WTC11 (cell line): ENCODE measurements around the gene PGLYRP2. TPM values are rescaled to one million over a fixed set of nuclear protein-coding genes. Genes with fewer than 3 reads are reported as not detected.

Experiments used
- ATAC-seq: fragments of 200-7000 bp; cut with Tn5 transposase; 2 replicates; pipeline ENCODE4 v1.10.0; 2021; ENCODE audit warnings: mild to moderate bottlenecking, moderate library complexity
- CTCF ChIA-PET: fragments of 300-600 bp; sonication (Branson Sonifier 250); formaldehyde crosslinking; loops from one replicate; lab custom pipeline; 2021; ENCODE audit warnings: antibody characterized with exemption; lab: Charles Lee
- POLR2A ChIA-PET: fragments of 350-600 bp; sonication (Branson Sonifier 250); formaldehyde crosslinking; loops from one replicate; lab custom pipeline; 2021; ENCODE audit warnings: antibody characterized with exemption; lab: Charles Lee
- DNase-seq: peaks from one replicate; pipeline ENCODE4 v3.0.0; 2021; ENCODE audit warnings: low spot score
- H3K27ac Mint-ChIP-seq: 2 replicates; pipeline ENCODE4 v1.8.0; 2021; ENCODE audit warnings: mixed read lengths
- H3K27me3 Mint-ChIP-seq: 2 replicates; pipeline ENCODE4 v1.8.0; 2021; ENCODE audit warnings: low read depth, mild to moderate bottlenecking, moderate library complexity, mixed read lengths
- H3K36me3 Mint-ChIP-seq: 2 replicates; pipeline ENCODE4 v1.8.0; 2021; ENCODE audit warnings: mixed read lengths
- H3K4me1 Mint-ChIP-seq: 2 replicates; pipeline ENCODE4 v1.8.0; 2022; ENCODE audit warnings: mixed read lengths
- H3K4me3 Mint-ChIP-seq: 2 replicates; pipeline ENCODE4 v1.8.0; 2021; ENCODE audit warnings: mild to moderate bottlenecking, moderate library complexity, mixed read lengths
- H3K9me3 Mint-ChIP-seq: 2 replicates; pipeline ENCODE4 v1.8.0; 2021; ENCODE audit warnings: mixed read lengths
- AR ChIP-seq: fragments of 250-450 bp; sonication (Bioruptor Pico); IDR thresholded peaks from 2 replicates; pipeline ENCODE4 v1.9.0; 2021; ENCODE audit warnings: mild to moderate bottlenecking
- ESRRA ChIP-seq: sonication (generic); formaldehyde crosslinking; IDR thresholded peaks from 2 replicates; pipeline ENCODE4 v1.8.1; 2022; ENCODE audit warnings: mild to moderate bottlenecking, missing genetic modification reagents, borderline replicate concordance
- ETV6 ChIP-seq: sonication (generic); formaldehyde crosslinking; IDR thresholded peaks from 2 replicates; pipeline ENCODE4 v1.8.1; 2022; ENCODE audit warnings: mild to moderate bottlenecking, missing genetic modification reagents
- SP1 ChIP-seq: sonication (generic); formaldehyde crosslinking; conservative IDR thresholded peaks from 2 replicates; pipeline ENCODE4 v1.8.1; 2022; ENCODE audit warnings: missing genetic modification reagents
- ZNF532 ChIP-seq: fragments of 250-450 bp; sonication (Bioruptor Pico); IDR thresholded peaks from 2 replicates; pipeline ENCODE4 v1.9.0; 2021; ENCODE audit warnings: mild to moderate bottlenecking, borderline replicate concordance
- total RNA-seq: library from RNA; stranded (reverse); gene quantifications from 3 replicates; pipeline ENCODE4 v1.2.3, GENCODE V29; 2021
- TF ChIP-seq, protein P1 (sequence below): sonication (generic); formaldehyde crosslinking; IDR thresholded peaks from 2 replicates; pipeline ENCODE4 v1.8.1; 2023; ENCODE audit warnings: mild to moderate bottlenecking, missing genetic modification reagents, moderate library complexity
- TF ChIP-seq, protein P2 (sequence below): sonication (generic); formaldehyde crosslinking; IDR thresholded peaks from 2 replicates; pipeline ENCODE4 v1.8.0; 2023; ENCODE audit warnings: missing genetic modification reagents, mild to moderate bottlenecking, borderline replicate concordance
- TF ChIP-seq, protein P3 (sequence below): sonication (generic); formaldehyde crosslinking; IDR thresholded peaks from 2 replicates; pipeline ENCODE4 v1.8.0; 2022; ENCODE audit warnings: mild to moderate bottlenecking, missing genetic modification reagents
- TF ChIP-seq, protein P4 (sequence below): sonication (generic); formaldehyde crosslinking; IDR thresholded peaks from 2 replicates; pipeline ENCODE4 v1.8.0; 2023; ENCODE audit warnings: mild to moderate bottlenecking, missing genetic modification reagents
- TF ChIP-seq, protein P5 (sequence below): fragments of 250-450 bp; sonication (Bioruptor Pico); conservative IDR thresholded peaks from 2 replicates; pipeline ENCODE4 v1.9.0; 2021; ENCODE audit warnings: mild to moderate bottlenecking

PGLYRP2 gene
- total RNA-seq, 1 experiment from 2014 or later = not detected

GRCh38 chr19:15456871-15457700 is 22.2 kb downstream of the PGLYRP2 start (continued):
- TF ChIP-seq, protein P1, sequence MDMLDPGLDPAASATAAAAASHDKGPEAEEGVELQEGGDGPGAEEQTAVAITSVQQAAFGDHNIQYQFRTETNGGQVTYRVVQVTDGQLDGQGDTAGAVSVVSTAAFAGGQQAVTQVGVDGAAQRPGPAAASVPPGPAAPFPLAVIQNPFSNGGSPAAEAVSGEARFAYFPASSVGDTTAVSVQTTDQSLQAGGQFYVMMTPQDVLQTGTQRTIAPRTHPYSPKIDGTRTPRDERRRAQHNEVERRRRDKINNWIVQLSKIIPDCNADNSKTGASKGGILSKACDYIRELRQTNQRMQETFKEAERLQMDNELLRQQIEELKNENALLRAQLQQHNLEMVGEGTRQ (CRISPR knock-in tag) = no peak
- TF ChIP-seq SP1 (CRISPR knock-in tag) (peak; percentile 45; the same call in 1 of the 2 replicates), ETV6 (no peak), ESRRA (CRISPR knock-in tag) (peak; percentile 39; the same call in 1 of the 2 replicates)
- TF ChIP-seq, protein P2, sequence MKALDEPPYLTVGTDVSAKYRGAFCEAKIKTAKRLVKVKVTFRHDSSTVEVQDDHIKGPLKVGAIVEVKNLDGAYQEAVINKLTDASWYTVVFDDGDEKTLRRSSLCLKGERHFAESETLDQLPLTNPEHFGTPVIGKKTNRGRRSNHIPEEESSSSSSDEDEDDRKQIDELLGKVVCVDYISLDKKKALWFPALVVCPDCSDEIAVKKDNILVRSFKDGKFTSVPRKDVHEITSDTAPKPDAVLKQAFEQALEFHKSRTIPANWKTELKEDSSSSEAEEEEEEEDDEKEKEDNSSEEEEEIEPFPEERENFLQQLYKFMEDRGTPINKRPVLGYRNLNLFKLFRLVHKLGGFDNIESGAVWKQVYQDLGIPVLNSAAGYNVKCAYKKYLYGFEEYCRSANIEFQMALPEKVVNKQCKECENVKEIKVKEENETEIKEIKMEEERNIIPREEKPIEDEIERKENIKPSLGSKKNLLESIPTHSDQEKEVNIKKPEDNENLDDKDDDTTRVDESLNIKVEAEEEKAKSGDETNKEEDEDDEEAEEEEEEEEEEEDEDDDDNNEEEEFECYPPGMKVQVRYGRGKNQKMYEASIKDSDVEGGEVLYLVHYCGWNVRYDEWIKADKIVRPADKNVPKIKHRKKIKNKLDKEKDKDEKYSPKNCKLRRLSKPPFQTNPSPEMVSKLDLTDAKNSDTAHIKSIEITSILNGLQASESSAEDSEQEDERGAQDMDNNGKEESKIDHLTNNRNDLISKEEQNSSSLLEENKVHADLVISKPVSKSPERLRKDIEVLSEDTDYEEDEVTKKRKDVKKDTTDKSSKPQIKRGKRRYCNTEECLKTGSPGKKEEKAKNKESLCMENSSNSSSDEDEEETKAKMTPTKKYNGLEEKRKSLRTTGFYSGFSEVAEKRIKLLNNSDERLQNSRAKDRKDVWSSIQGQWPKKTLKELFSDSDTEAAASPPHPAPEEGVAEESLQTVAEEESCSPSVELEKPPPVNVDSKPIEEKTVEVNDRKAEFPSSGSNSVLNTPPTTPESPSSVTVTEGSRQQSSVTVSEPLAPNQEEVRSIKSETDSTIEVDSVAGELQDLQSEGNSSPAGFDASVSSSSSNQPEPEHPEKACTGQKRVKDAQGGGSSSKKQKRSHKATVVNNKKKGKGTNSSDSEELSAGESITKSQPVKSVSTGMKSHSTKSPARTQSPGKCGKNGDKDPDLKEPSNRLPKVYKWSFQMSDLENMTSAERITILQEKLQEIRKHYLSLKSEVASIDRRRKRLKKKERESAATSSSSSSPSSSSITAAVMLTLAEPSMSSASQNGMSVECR (CRISPR knock-in tag) = 0 out of 2 replicates have a peak, but pooled peaks have one; percentile 71
- TF ChIP-seq, protein P3, sequence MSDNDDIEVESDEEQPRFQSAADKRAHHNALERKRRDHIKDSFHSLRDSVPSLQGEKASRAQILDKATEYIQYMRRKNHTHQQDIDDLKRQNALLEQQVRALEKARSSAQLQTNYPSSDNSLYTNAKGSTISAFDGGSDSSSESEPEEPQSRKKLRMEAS (CRISPR knock-in tag) = peak; percentile 24; the same call in 1 of the 2 replicates

DNA sequence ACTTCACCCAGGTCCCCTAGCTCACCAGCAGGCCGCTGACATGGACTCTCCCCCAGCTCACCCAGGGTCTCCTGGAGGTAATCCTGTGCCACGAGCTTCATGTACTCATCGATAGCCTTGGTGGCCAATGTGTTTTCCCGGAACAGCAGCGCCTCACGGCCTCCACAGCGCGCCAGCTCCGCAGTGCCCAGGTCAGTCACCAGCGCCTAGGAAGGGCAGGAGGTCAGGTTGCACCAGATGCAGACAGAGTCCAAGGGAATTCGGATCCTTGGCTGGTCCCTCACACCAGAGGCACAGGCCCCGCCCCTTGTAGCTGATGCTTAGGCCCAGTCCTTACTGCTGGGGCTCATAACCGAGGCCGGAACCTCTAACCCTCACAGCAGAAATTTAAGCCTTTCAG is 22.9 kb downstream of the PGLYRP2 start:
- ChIA-PET POLR2A (interaction anchor here (1.2 to 2.1 kb wide), 2 partner anchors 12 to 37 kb away, joined by 3 to 11 read pairs; partner anchors contain the start of gene AKAP8L), CTCF (interaction anchor here (0.7 to 4.1 kb wide), 13 partner anchors 10 to 355 kb away, joined by 3 to 46 read pairs (median 5); partner anchors contain the start of gene AKAP8L)
- ATAC-seq = no peak
- H3K27me3 Mint-ChIP-seq = peaks cover 87% of the 10 kb centered on the region
- H3K9me3 Mint-ChIP-seq = no peaks in the 10 kb centered on the region
- no peak for DNase-seq
- no peaks in the 10 kb centered on the region for H3K36me3 Mint-ChIP-seq
- H3K27ac Mint-ChIP-seq = peak overlapping the region; percentile 53; the same call in 1 of the 2 replicates
- peak overlapping the region; percentile 56 for H3K4me3 Mint-ChIP-seq
- peaks cover 21% of the 10 kb centered on the region for H3K4me1 Mint-ChIP-seq
- TF ChIP-seq, protein P3 (CRISPR knock-in tag) = no peak
- TF ChIP-seq ESRRA (CRISPR knock-in tag) (no peak), ZNF532 (CRISPR knock-in tag) (no peak), AR (CRISPR knock-in tag) (no peak)
- TF ChIP-seq, protein P4, sequence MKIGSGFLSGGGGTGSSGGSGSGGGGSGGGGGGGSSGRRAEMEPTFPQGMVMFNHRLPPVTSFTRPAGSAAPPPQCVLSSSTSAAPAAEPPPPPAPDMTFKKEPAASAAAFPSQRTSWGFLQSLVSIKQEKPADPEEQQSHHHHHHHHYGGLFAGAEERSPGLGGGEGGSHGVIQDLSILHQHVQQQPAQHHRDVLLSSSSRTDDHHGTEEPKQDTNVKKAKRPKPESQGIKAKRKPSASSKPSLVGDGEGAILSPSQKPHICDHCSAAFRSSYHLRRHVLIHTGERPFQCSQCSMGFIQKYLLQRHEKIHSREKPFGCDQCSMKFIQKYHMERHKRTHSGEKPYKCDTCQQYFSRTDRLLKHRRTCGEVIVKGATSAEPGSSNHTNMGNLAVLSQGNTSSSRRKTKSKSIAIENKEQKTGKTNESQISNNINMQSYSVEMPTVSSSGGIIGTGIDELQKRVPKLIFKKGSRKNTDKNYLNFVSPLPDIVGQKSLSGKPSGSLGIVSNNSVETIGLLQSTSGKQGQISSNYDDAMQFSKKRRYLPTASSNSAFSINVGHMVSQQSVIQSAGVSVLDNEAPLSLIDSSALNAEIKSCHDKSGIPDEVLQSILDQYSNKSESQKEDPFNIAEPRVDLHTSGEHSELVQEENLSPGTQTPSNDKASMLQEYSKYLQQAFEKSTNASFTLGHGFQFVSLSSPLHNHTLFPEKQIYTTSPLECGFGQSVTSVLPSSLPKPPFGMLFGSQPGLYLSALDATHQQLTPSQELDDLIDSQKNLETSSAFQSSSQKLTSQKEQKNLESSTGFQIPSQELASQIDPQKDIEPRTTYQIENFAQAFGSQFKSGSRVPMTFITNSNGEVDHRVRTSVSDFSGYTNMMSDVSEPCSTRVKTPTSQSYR = no peak
- TF ChIP-seq, protein P5, sequence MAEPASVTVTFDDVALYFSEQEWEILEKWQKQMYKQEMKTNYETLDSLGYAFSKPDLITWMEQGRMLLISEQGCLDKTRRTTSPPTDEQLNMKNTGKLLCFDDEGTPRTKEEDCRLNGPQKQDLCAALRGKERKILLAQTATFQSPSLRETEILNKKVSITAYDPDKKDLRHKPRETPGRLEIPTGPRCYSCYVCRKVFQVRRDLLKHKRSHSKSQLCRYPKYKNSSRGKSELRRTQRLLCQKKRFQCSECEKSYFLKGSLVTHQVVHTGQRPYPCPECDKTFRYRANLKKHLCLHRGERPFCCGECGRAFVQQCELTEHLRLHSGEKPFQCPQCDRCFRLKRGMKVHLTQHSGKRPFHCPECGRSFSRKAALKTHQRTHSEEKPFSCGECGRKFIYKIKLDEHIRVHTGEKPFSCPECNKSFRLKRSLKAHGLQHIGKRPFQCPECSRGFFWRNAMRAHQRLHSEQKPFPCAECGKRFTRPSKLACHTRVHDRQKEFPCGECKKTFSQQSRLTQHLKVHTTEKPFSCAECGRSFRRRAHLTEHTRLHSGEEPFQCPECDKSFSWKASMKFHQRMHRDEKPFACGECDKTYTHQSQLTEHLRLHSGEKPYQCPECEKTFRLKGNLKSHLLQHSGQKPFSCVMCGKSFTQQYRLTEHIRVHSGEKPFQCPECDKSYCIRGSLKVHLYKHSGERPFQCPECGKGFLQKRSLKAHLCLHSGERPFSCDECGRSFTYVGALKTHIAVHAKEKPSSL (CRISPR knock-in tag) = no peak
